ENCODE results near the gene SLC30A7. TPM values are rescaled to one million over a fixed set of nuclear protein-coding genes. Genes with fewer than 3 reads are reported as not detected.

The SLC30A7 gene
- total RNA-seq, 1 donor from 2014 or later = 31.3 TPM

DNA sequence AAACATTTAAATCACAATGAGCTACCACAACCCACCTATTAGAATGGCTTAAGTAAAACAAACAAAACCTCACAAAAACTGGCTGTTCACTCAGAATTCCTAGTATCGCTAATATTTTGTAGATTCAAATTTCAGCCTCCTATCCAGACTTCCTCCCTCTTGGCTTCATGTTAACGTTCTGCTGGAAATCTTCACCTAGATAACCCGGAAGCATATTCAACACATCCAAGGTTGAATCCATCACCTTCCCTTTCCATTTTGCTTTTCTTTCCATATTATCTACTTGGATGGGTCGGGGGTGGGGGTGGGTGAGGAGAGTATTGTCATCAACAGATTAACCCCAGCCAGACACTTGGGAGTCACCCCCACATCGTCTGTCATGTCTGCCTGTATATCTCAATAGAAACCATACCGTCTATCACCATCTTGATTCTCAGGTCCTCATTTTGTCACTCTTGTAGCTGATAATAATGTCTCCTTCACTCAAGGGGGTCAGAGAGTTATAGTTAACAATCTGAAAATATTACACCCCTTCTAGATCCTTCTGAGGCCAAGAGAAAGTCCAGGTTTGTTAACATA lies 131.4 kb downstream of the SLC30A7 start:
- DNase-seq (ENCODE audit: low read depth) = no peak
- TF ChIP-seq, protein P1, sequence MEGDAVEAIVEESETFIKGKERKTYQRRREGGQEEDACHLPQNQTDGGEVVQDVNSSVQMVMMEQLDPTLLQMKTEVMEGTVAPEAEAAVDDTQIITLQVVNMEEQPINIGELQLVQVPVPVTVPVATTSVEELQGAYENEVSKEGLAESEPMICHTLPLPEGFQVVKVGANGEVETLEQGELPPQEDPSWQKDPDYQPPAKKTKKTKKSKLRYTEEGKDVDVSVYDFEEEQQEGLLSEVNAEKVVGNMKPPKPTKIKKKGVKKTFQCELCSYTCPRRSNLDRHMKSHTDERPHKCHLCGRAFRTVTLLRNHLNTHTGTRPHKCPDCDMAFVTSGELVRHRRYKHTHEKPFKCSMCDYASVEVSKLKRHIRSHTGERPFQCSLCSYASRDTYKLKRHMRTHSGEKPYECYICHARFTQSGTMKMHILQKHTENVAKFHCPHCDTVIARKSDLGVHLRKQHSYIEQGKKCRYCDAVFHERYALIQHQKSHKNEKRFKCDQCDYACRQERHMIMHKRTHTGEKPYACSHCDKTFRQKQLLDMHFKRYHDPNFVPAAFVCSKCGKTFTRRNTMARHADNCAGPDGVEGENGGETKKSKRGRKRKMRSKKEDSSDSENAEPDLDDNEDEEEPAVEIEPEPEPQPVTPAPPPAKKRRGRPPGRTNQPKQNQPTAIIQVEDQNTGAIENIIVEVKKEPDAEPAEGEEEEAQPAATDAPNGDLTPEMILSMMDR (IDR thresholded peaks at IDR 0.05; ENCODE audit: insufficient read depth, low read length, severe bottlenecking) = no peak
- FAIRE-seq = peak; percentile 18
- H3K36me3 ChIP-seq (ENCODE audit: control insufficient read depth, insufficient read depth, low read length) = no peaks in the 10 kb centered on the region
- no peak overlapping the region for H3K4me3 ChIP-seq (ENCODE audit: low read depth, low read length)
- no peaks in the 10 kb centered on the region for H3K27me3 ChIP-seq (ENCODE audit: control insufficient read depth, insufficient read depth, low read length)

DNA sequence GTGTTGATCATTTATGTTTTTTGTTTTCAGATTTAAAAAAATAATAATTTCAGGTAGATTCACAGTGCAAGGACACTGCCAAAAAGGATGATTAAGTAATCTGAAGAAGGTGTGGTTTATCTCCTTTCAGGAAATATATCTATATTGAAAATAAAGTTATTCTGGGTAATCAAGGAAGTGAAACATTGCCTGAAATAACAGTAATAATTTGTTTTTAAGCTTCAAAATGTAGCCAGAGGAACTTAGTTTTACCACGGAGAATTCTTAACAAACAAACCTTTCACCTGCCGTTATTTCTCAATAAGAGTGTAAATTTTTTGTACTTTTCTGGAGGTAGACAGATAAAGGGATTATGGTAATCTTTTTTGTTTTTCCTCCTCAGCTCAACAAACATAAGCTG lies 132.6 kb downstream of the SLC30A7 start:
- DNase-seq (ENCODE audit: low read depth) = no peak
- no peak for FAIRE-seq
- Histone ChIP-seq H3K36me3 (ENCODE audit: control insufficient read depth, insufficient read depth, low read length) (no peaks in the 10 kb centered on the region), H3K27me3 (ENCODE audit: control insufficient read depth, insufficient read depth, low read length) (no peaks in the 10 kb centered on the region), H3K4me3 (ENCODE audit: low read depth, low read length) (no peak overlapping the region)
- TF ChIP-seq, protein P1 (IDR thresholded peaks at IDR 0.05; ENCODE audit: insufficient read depth, low read length, severe bottlenecking) = no peak

DNA sequence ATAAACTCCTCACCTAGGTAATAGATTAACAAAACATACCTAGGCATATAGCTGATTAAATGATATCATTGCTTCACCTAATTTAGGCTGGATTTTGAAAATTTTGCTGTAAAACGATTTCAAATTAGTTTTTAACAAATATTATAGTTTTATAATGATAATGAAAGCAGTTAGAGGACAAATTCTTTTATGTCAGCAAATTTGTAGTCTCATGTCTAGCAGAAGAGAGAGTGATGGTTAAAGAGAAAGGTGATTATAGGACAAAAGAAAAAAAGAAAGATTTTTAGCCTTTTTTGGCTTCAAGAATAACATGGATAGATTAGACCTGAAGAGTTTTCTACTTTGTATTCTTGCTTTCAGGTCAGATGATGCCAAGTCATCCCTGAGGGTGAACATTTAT lies 133.3 kb downstream of the SLC30A7 start:
- TF ChIP-seq, protein P1 (IDR thresholded peaks at IDR 0.05; ENCODE audit: insufficient read depth, low read length, severe bottlenecking) = no peak
- Histone ChIP-seq H3K27me3 (ENCODE audit: control insufficient read depth, insufficient read depth, low read length) (no peaks in the 10 kb centered on the region), H3K36me3 (ENCODE audit: control insufficient read depth, insufficient read depth, low read length) (no peaks in the 10 kb centered on the region), H3K4me3 (ENCODE audit: low read depth, low read length) (no peak overlapping the region)
- FAIRE-seq (no peak), DNase-seq (ENCODE audit: low read depth) (no peak)

DNA sequence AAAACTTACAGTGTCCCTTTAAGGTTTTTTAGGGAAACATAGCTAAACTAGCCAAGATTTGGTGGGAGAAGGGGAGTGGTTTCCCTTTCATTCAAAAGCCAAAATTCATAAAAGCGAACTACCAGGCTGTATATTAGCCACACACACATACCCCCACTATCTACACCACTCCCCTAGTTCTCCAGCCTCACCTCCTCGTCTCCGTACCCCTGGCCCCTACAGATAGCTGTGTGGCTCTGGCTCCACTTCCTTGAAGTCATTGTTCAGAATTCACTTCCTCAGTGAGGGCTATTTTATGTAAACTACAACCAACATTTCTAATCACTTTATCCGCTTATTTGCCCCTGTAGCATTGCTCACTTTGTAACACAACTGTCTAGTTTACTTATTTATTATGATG lies 135.0 kb downstream of the SLC30A7 start:
- no peak for FAIRE-seq
- Histone ChIP-seq H3K27me3 (ENCODE audit: control insufficient read depth, insufficient read depth, low read length) (no peaks in the 10 kb centered on the region), H3K4me3 (ENCODE audit: low read depth, low read length) (no peak overlapping the region), H3K36me3 (ENCODE audit: control insufficient read depth, insufficient read depth, low read length) (no peaks in the 10 kb centered on the region)
- no peak for DNase-seq (ENCODE audit: low read depth)
- TF ChIP-seq, protein P1 (IDR thresholded peaks at IDR 0.05; ENCODE audit: insufficient read depth, low read length, severe bottlenecking) = no peak

Other genes starting within 250 kb of the SLC30A7 start
- gene VCAM1, start 176.3 kb upstream of the SLC30A7 start, total RNA-seq = 0.13 and 1.8 TPM in 2 replicates
- 1.3 and 2.6 TPM in 2 replicates for gene EXTL2, start 1.2 kb upstream of the SLC30A7 start, total RNA-seq
- 21.5 and 42.4 TPM in 2 replicates for gene DPH5, start 129.7 kb downstream of the SLC30A7 start, total RNA-seq

Measured in bronchial epithelial cell (primary cell).